HG03469 (cell line): ENCODE measurements around the gene RHBDF1.
"Not testable (repeated sequence)": the region's sequence is repeated elsewhere in the genome, so short reads cannot be mapped to it uniquely, and the experiment has no call there.

Source experiments
- ATAC-seq: cut with Tn5 transposase; IDR thresholded peaks from one replicate; pipeline ENCODE4 v1.9.1; 2021; ENCODE audit warnings: mild to moderate bottlenecking, moderate library complexity, moderate number of reproducible peaks; ENCODE audit not compliant: unreplicated experiment

Gene RHBDF1

DNA sequence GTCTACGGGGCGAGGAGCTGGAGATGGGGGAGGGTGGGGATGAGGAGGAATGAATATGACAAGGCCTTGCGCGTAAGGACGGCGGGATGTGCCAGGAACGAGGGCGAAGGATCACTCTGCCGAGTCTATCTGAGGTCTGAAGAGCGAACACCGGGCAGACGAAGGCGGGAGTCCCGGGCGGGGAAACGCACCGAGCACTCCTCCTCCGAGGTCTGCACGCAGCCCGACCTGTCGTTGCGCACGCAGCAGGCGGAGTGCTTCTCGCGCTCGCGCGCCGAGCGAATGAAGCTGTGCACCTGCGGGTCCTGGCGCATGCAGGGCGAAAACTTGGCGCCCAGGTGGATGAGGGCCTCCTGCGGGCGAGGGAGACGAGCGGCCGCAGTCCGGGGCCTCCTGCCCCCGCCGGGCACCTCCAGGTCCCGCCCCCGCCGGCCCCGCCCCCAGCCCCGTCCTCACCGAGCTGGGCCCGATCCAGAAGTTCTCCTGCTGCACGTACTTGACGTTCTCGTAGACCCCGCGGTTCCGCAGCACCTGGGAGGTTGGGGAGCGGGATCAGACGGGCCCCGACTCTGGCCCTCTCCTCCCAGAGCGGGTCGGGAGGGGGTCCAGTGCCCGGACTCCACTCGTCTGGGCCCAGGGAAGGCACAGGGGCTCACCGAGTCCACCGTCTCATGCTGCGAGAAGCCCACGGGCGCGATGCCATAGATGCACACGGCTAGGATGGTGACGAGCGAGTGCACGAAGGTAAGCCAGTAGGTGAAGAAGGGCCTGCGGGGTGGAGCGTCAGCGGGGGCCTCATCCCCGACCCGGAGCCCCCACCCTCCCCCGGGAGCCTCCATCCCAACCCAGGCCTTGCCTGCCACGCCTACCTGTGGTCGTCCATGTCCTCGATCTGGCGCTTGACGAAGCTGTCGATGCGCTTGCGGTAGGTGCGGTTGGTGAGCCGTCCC is 11.2 kb downstream of the RHBDF1 start:
- ATAC-seq: no peak

DNA sequence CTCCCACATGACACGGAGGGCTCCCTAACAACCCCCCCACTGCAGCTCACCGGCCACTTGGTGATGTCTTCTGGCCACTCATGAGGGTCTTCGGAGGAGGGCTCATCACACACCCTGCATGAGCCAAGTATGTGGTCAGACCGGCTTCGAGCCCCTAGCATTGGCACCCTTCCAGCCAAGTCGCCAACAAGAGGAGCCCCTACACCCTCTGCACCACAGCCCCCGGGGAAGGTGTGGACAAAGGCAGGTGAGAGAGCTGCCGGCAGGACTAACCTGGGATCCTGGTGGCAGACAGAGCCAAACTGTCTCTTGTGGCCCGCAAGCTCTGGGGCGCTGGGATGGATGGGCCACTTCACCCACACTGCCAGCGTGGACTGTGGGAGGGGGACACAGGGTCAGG is 12.3 kb downstream of the RHBDF1 start:
- no peak for ATAC-seq

DNA sequence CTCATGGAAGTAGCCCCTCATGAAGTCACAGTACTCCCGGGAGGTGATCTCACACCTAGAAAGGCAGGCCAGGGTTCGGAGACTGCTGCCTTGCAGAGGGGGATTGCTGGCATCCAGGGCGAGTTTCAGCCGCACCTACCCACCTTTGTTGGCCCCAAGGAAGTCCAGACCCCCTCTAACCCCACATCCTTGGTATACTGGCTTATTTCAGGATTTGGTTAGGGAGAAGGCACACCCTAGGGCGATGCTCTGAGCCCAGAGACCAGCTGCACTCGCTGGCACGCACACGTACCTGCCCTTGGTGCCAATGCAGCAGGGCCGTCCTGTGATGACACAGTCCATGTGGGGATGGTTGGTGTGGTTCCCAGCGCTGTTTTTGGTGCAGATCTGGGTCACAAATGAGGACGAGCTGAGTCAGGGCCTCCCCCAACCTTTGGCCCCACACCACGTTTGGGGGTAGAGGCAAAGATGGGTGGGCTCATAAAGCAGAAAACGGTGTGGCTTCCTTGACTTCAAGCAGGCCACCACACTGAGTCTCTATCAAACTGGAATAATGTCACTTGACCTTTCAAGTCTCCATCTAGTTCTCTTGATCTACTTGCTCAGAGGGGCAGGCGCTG is 12.9 kb downstream of the RHBDF1 start:
- no peak for ATAC-seq

DNA sequence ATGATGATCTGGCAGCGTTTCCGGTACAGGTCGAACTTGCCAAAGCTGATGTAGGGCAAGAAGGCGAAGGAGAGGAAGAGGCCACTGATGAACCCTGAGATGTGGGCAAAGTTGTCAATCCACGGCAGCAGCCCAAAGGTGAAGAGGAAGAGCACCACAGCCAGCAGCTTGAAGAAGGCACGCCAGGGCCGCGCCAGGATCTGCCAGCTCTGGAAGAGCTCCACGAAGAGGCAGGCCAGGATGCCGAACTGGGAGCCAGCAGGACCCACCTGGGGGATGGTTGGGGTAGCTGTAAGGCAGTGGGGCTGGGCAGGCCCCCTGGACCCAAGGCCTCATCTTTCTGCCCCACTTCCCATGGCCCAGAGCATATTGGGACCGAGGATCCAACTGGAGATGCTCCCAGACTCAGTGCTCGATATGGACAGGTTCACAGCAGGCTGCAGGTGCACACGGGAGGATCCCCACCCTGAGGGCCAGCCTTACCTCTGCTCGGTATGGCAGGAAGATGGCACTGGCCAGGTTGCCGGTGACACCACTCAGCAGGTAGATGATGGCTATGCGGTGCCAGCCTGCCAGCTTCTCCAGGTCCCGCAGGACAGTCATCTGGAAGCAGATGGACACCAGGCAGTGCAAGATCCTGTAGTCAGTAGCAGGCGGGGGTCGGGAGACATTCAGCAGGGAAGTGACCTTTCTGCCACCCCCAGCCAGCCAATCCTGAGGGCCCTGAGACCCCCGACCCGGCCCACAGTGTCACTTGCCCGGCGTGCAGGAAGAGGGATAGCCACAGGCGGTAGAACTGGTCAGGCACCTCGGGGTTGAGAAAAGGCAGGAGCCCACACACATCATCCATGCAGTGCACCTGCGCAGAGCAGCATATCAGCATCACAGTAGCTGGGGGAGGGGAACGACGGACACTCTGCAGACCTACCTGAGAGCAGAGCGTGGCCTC is 13.7 kb downstream of the RHBDF1 start:
- no peak for ATAC-seq

DNA sequence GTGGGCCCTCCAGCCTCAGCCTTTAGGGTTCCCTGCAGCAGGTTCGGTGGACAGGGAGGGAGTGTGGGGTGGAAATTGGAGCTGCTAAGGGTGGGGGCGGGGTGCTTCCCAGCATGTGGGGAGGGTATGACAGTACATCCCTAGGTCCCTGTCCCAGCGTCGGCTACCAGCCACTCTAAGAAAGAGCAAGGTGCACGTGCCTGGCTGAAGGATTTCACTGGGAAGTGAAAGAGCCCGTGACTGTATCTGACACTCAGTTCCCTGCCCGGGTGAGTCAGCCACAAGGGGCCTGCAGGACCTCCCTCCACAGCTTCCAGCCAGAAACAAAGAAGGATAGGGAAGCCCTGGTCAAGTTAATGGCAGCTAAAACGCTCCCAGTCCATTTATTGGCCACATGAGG is 14.7 kb downstream of the RHBDF1 start:
- ATAC-seq: no peak

DNA sequence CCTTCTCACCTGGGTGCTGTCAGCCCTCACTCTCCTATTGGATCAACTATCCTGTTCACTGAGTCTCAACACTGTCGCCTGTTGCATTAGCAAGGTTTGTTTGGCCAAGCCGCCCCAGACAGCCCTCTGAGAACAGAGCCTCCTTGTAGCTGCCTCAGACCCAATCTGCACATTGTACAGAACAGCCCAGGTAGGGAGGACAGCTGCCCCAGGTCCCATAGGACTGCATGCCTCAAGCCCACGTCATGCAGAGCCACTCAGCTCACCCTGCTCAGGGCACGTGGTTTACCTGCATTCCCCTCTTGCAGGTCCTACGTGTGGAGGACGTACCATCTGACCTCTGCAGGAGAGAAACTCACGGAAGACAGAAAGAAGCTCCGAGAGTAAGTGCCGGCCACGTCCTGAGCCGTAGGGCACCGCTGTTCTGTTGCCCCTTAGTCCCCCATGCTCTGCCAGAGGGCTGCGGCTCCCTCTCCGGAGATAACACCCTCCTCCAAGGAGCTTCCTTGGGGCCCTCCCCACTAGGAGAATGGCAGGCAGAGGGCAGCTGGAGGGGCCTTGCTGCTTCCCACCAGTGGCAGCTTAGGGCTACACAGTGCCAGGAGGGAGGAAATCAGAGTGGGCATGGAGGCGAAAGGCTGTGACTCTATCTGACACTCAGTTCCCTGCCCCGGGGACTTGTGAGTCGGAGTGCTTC is 16.1 kb downstream of the RHBDF1 start:
- ATAC-seq: no peak

DNA sequence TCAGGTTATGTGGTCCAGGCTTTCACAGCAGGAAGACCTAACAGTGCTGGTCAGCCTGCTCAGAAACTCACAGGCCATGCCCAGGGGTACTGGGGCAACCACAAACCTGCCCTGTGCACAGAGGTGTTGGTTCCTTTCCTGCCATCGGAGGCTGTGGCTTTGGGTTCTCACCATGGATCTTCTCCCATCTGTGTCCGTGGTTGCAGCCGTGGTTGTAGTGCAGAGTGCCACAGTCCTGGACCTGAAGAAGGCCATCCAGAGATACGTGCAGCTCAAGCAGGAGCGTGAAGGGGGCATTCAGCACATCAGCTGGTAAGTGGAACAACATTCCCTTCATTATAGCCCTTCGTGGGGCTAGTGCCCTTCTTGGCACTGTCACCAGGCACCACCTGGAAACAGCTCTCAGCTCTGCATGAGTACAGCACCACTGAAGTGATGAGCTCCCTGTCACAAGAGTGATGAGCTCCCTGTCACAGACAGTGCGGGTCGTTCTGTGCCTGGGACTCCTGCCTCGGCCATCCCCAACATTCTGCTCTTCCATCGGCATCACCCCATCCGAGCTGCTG is 16.8 kb downstream of the RHBDF1 start:
- ATAC-seq: no peak

DNA sequence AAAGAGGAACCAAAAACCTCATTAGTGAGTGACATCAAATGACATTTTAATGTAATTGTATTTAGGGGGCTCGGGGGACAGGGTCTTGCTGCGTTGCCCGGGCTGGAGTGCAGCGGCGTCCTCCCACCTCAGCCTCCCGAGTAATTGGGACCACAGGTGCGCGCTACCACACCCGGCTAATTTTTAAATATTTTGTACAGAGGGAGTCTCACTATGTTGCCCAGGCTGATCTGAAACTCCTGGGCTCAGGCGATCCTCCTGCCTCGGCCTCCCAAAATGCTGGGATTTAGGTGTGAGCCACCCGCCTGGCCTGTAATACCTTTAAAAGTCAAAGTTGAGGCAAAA is 18.2 kb downstream of the RHBDF1 start:
- no peak for ATAC-seq

DNA sequence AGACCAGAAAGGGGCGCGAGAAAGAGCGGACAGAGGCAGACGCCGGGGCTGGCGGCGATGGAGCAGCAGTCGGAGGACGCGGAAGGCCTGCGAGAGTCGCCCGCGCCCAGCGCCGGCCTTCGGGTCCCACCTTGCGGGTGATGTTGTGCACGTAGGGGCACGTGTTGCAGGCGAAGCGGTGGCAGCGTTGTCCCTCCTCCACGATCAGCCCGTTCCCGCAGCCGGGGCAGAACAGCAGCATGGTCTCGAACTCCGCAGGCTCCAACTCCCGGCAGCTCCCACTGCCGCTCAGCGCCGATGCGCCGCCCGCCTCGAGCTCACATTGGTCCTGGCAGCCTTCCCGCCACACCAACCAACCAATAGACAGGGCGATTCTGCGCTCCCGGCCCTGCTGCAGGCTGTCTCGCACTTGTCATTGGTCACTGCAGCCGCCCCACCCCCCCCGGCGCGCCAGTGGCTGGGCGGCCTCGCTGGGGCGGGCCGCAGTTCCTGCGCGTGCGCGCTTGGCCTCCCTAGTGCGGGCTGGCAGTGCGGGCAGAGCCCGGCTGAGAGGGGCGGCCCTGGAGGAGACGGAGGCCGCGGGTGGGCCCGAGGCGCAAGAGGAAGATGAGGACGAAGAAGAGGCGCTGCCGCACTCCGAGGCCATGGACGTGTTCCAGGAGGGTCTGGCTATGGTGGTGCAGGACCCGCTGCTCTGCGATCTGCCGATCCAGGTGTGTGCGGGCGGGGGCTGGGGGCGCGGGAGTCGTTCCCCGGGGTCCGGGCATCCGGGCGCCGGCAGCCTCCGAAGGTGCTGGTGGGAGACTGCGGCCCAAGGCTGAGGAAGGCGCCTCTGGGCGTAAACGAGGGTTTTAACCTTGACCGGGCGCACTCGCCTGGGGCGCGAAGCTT is 18.8 kb downstream of the RHBDF1 start, which contains the start of the genes POLR3K and SNRNP25:
POLR3K (minus strand) TSS at position 263 of the 891 bp plus-strand sequence; CDS start at position 241, 22 bp downstream.
SNRNP25 (plus strand) TSS at position 483 of the 891 bp plus-strand sequence; CDS start at position 672, 189 bp downstream.
- peak; percentile 60 for ATAC-seq

DNA sequence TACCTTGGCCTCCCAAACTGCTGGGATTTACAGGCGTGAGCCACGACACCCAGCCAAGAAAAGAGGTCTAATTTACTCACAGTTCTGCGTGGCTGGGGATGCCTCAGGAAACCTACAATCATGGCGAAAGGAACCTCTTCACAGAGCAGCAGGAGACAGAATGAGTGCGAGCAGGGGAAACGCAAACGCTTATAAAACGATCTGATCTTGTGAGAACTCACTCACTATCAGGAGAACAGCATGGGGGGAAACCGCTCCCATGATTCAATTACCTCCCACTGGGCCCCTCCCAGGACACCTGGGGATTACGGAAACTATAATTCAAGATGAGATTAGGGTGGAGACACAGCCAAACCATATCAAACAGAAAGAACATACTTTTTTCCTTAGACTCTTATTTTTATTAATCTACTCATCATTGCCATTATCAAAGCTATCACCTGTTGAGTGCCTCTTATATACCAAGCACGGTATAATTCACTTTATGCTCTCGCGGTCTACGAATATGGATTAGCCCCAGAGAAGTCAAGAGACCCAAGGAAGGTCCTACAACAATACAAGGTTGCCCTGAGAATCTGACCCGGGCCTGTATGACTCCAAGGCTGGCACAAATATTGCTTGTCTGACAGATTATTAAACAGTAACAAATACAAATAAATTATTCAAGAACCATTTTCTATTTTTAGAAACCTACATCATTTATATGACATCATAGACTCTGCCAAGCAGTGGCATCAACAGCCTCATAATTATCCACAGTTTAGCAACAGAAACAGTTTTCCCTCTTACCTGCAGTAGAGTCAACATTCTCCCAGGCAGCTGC is 21.5 kb downstream of the RHBDF1 start:
- no peak for ATAC-seq

DNA sequence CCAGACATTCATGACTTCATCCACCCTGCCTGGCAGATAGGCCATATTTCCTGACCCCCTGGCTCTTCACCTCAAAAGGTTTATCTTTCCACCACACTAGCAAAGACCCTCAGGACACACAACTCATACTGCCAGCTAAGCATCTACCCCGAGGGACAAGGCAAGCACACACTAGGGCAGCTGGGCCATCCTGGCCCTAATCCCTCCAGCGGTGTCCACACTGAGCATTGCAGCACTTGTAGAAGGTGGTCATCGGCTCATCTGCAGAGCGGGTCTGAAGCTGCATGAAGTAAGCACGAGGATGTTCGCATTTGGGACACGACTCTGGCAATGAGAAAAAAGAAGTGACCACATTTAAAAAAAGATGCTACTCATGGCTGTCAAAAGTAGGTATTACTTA is 25.2 kb downstream of the RHBDF1 start:
- no peak for ATAC-seq

DNA sequence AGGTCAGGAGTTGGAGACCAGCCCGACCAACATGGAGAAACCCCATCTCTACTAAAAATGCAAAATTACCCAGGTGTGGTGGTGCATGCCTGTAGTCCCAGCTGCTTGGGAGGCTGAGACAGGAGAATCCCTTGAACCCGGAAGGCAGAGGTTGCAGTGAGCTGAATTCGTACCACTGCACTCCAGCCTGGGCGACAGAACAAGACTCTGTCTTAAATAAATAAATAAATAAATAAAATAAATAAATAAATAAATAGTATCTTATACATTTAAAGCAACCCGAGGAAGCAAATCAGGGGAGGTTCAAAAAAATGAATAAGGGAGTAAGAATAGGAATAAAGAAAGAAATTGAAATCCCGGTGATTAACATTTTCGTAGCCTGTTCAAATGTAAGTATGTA is 25.9 kb downstream of the RHBDF1 start:
- not testable (repeated sequence) for ATAC-seq

DNA sequence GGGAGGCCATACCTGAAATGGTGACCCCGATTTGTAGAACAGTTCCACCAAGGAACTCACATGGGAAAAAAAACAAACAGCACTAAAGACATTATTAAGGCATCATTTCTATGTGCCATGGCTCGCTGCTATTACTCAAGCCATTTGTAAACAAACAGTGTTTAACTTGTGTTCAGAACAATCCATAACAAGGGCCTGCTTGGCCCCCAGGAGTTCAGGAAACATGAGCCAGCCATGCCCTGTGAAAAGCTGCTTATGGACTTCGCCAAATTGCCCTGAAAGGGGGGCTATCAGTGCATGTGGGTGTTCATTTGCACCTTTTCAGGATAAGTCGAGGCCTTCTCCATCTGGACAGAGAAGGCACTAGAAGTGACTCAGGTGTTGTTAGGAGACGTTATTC is 27.0 kb downstream of the RHBDF1 start:
- ATAC-seq: no peak

DNA sequence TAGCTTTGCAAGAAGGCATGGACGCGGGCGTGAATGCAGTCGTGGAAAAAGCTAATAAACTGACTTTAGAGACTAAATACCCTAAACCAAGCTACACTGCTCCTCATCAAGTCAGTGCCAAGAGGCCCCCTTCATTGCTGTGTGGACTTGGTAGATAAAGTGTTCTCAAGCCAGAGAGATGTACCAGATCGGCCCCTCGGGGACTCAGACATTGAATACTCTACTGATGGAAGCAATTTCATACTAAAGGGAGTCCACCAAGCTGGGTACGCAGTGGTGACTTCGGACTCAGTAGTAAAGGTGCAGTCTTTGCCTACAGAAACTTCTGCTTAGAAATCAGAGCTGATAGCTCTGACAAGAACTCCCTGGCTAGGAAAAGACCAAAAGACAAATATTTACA is 27.8 kb downstream of the RHBDF1 start:
- no peak for ATAC-seq

DNA sequence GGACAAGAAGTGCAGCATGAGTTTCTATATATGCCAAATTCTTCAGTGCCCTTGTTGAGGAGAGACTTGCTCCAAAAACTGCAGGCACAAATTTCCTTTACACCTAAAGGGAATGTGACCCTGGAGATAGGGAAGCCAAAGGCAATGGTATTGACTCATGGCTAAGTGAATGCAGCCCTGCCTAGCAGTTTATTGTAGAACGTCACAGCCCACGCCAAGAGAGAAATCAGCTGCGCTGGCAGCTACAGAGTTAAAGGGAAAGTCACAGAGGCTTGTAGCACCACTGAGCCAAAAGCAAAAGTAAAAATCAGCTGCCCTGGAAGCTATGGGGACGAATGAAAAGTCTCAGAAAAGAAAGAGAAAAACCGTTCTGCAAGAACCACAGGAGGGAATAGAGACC is 29.1 kb downstream of the RHBDF1 start:
- ATAC-seq: no peak

DNA sequence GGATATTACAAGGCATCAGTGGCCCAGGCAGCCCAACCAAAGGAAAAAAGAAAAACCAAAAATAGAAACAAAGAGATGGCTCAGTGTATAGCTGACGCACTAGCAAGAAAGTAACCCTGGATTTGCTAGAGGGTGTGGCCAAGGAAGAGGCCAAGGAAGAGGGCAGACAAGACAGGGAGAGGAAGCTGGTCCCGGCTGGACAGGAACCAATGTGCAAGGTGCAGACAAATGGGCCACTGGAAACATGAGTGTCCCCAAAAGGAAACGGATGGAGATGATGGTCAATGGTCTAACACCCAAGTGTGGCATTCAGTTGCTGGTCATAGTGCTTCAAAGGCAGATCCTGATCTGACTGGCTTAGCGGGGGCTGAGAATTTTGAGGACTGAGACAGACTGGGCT is 29.7 kb downstream of the RHBDF1 start:
- no peak for ATAC-seq

DNA sequence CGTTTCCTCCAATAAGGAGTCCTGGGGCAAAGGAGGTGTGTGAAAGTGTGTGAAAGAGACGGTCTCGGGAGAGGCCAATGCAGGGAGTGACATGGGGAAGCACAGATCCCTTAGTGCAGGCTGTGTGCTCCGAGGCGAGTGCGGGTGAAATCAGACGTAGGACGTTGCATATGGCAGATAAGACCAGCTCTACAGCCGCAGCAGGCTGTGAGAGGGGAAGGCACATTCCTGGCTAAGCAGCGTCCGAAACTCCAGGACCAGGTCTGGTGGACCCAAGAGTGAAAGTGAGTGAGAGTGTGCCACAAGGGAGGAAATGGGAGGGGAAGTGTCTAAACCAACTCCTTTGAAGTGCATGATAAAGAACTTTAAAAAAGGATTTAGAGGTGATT is 30.4 kb downstream of the RHBDF1 start:
- ATAC-seq: no peak

DNA sequence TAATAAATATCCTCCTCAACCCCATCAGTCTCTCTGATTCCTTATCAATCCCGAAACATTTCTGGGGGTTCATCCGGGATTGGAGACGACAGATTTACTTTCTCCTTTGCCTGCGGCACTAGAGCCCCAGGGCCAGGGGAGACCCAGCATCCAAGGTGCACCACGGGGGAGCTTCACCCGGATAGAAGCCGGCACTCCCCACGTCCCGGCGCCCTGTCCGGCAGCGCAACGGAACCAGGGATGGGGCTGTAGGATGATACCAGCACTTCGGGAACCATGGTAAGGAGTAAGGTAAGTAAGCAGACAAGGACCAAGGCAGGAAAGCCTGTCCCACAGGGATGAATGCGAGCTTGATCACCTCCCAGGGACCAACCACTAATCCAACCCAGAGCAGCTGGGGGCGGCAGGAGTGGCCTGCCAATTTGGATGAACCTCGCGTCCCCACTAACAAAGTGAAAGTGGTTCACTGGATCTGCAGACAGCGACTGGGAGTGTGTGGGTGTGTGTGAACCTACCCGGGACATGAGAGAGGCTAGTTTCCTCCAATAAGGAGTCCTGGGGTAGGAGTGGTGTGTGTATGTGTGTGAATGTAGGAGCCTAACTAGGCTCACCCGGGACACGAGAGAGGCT is 30.9 kb downstream of the RHBDF1 start:
- no peak for ATAC-seq
